RWPE2 (cell line): ENCODE results near the gene UNC50.

Experiments
- ATAC-seq: fragments of 200-7000 bp; cut with Tn5 transposase; 3 replicates; pipeline ENCODE4 v1.9.1; 2021; ENCODE audit warnings: low read depth
- DNase-seq: peaks from one replicate; pipeline ENCODE4 v3.0.0-alpha.2; 2020; ENCODE audit warnings: low spot score
- H3K27ac ChIP-seq: fragments of 450-650 bp; 2 replicates; pipeline ENCODE4 v1.5.1; 2017; ENCODE audit warnings: mild to moderate bottlenecking; ENCODE audit not compliant: poor library complexity, severe bottlenecking
- H3K27me3 ChIP-seq: fragments of 250-450 bp; sonication (Bioruptor Pico); 2 replicates; pipeline ENCODE4 v1.5.1; 2021; ENCODE audit warnings: mild to moderate bottlenecking, moderate library complexity; ENCODE audit not compliant: insufficient read depth, poor library complexity, severe bottlenecking
- H3K36me3 ChIP-seq: fragments of 250-450 bp; sonication (Bioruptor Pico); 2 replicates; pipeline ENCODE4 v1.5.1; 2020; ENCODE audit warnings: low read depth, mild to moderate bottlenecking, moderate library complexity
- H3K4me1 ChIP-seq: fragments of 250-450 bp; sonication (Bioruptor Pico); 2 replicates; pipeline ENCODE4 v1.5.1; 2021; ENCODE audit warnings: mild to moderate bottlenecking, moderate library complexity; ENCODE audit not compliant: insufficient read depth, poor library complexity, severe bottlenecking
- H3K4me3 ChIP-seq: fragments of 250-450 bp; sonication (Bioruptor Pico); 2 replicates; pipeline ENCODE4 v1.5.1; 2021; ENCODE audit warnings: mild to moderate bottlenecking, moderate library complexity; ENCODE audit not compliant: severe bottlenecking
- H3K9me3 ChIP-seq: fragments of 250-450 bp; sonication (Bioruptor Pico); 2 replicates; pipeline ENCODE4 v1.5.1; 2021; ENCODE audit warnings: mild to moderate bottlenecking, moderate library complexity; ENCODE audit not compliant: severe bottlenecking
- CTCF ChIP-seq: fragments of 450-650 bp; IDR thresholded peaks from one replicate; pipeline ENCODE4 v1.5.1; 2017; ENCODE audit warnings: mild to moderate bottlenecking, moderate library complexity; ENCODE audit not compliant: poor library complexity, severe bottlenecking

The UNC50 gene

GRCh38 chr2:98561018-98561417, 47.4 kb upstream of the UNC50 start:
- DNase-seq (no peak), ATAC-seq (no peak)
- Histone ChIP-seq H3K4me3 (no peak overlapping the region), H3K27ac (no peak overlapping the region), H3K4me1 (no peaks in the 10 kb centered on the region), H3K27me3 (no peaks in the 10 kb centered on the region), H3K9me3 (no peaks in the 10 kb centered on the region), H3K36me3 (peaks cover 8% of the 10 kb centered on the region)
- TF ChIP-seq CTCF = no peak

- Histone ChIP-seq H3K27me3 (no peaks in the 10 kb centered on the region), H3K27ac (no peak overlapping the region), H3K36me3 (peaks cover 8% of the 10 kb centered on the region), H3K4me3 (no peak overlapping the region), H3K9me3 (no peaks in the 10 kb centered on the region), H3K4me1 (no peaks in the 10 kb centered on the region)
- ATAC-seq (no peak), DNase-seq (no peak)
- TF ChIP-seq CTCF = no peak
Measured at GRCh38 chr2:98561902-98562695, 46.3 kb upstream of the UNC50 start.

- H3K36me3 ChIP-seq = peaks cover 8% of the 10 kb centered on the region
- no peak for TF ChIP-seq CTCF
- DNase-seq (no peak), ATAC-seq (no peak)
- H3K27ac ChIP-seq = no peak overlapping the region
- H3K4me1 ChIP-seq = no peaks in the 10 kb centered on the region
- H3K27me3 ChIP-seq = no peaks in the 10 kb centered on the region
- no peaks in the 10 kb centered on the region for H3K9me3 ChIP-seq
- H3K4me3 ChIP-seq = no peak overlapping the region
Measured at GRCh38 chr2:98563394-98563793, 45.0 kb upstream of the UNC50 start.

GRCh38 chr2:98564541-98565132, 43.8 kb upstream of the UNC50 start:
- H3K36me3 ChIP-seq = peaks cover 16% of the 10 kb centered on the region; the same call in 1 of the 2 replicates
- no peak for TF ChIP-seq CTCF
- no peaks in the 10 kb centered on the region for H3K9me3 ChIP-seq
- ATAC-seq (no peak), DNase-seq (no peak)
- no peaks in the 10 kb centered on the region for H3K4me1 ChIP-seq
- no peaks in the 10 kb centered on the region for H3K27me3 ChIP-seq
- no peak overlapping the region for H3K27ac ChIP-seq
- H3K4me3 ChIP-seq = no peak overlapping the region
